ENCODE results near the gene KRTAP9-8.
"Not testable (repeated sequence)": the region's sequence is repeated elsewhere in the genome, so short reads cannot be mapped to it uniquely, and the experiment has no call there.

KRTAP9-8 gene

GRCh38 chr17:41237949-41238437 lies at the start of gene KRTAP9-8:
KRTAP9-8 (plus strand) TSS chr17:41237999; CDS start chr17:41238052, 53 bp downstream.
- DNase-seq (ENCODE audit: low spot score): not testable (repeated sequence)

- not testable (repeated sequence) for DNase-seq (ENCODE audit: low spot score)
Measured at GRCh38 chr17:41189837-41190318, 47.9 kb upstream of the KRTAP9-8 start, which contains the start of gene KRTAP9-1. KRTAP9-1 (plus strand) TSS chr17:41189887; CDS start chr17:41189887, 0 bp downstream.

GRCh38 chr17:41190328-41190727 lies 47.5 kb upstream of the KRTAP9-8 start:
- no peak for DNase-seq (ENCODE audit: low spot score)

GRCh38 chr17:41196068-41196467 lies 41.7 kb upstream of the KRTAP9-8 start:
- DNase-seq (ENCODE audit: low spot score): no peak

- DNase-seq (ENCODE audit: low spot score): no peak
Measured at GRCh38 chr17:41199421-41200078, 38.2 kb upstream of the KRTAP9-8 start.

GRCh38 chr17:41211845-41212466 lies 25.8 kb upstream of the KRTAP9-8 start:
- DNase-seq (ENCODE audit: low spot score): no peak

GRCh38 chr17:41212524-41213169 lies 25.2 kb upstream of the KRTAP9-8 start:
- DNase-seq (ENCODE audit: low spot score): no peak

GRCh38 chr17:41215681-41216080 lies 22.1 kb upstream of the KRTAP9-8 start:
- DNase-seq (ENCODE audit: low spot score): no peak

GRCh38 chr17:41223821-41224220 lies 14.0 kb upstream of the KRTAP9-8 start:
- no peak for DNase-seq (ENCODE audit: low spot score)

GRCh38 chr17:41226051-41226450 lies 11.7 kb upstream of the KRTAP9-8 start:
- DNase-seq (ENCODE audit: low spot score): no peak

- DNase-seq (ENCODE audit: low spot score): not testable (repeated sequence)
Measured at GRCh38 chr17:41226598-41227095, 11.2 kb upstream of the KRTAP9-8 start, which contains the start of gene KRTAP9-2. KRTAP9-2 (plus strand) TSS chr17:41226648; CDS start chr17:41226655, 7 bp downstream.

GRCh38 chr17:41230094-41230493 lies 7.7 kb upstream of the KRTAP9-8 start:
- DNase-seq (ENCODE audit: low spot score): no peak

- no peak for DNase-seq (ENCODE audit: low spot score)
Measured at GRCh38 chr17:41231731-41232130, 6.1 kb upstream of the KRTAP9-8 start.

- not testable (repeated sequence) for DNase-seq (ENCODE audit: low spot score)
Measured at GRCh38 chr17:41232399-41233105, 5.2 kb upstream of the KRTAP9-8 start, which contains the start of gene KRTAP9-3. KRTAP9-3 (plus strand) TSS chr17:41232449; CDS start chr17:41232502, 53 bp downstream.

- DNase-seq (ENCODE audit: low spot score): not testable (repeated sequence)
Measured at GRCh38 chr17:41237116-41237515, 683 bp upstream of the KRTAP9-8 start.

- not testable (repeated sequence) for DNase-seq (ENCODE audit: low spot score)
Measured at GRCh38 chr17:41246995-41247787, 9.4 kb downstream of the KRTAP9-8 start.

- not testable (repeated sequence) for DNase-seq (ENCODE audit: low spot score)
Measured at GRCh38 chr17:41249637-41250240, 11.9 kb downstream of the KRTAP9-8 start, which contains the start of gene KRTAP9-4. KRTAP9-4 (plus strand) TSS chr17:41249687; CDS start chr17:41249721, 34 bp downstream.

GRCh38 chr17:41251261-41251660 lies 13.5 kb downstream of the KRTAP9-8 start:
- no peak for DNase-seq (ENCODE audit: low spot score)

- DNase-seq (ENCODE audit: low spot score): no peak
Measured at GRCh38 chr17:41254861-41255260, 17.1 kb downstream of the KRTAP9-8 start.

Data from HuH-7 (cell line).